GM06990 (cell line): ENCODE data around the gene GPHA2.

Source experiments
- DNase-seq: peaks from one replicate; pipeline ENCODE4 v3.0.0-alpha.2; 2011; ENCODE audit not compliant: insufficient read length; ENCODE audit errors: extremely low read depth
- H3K27me3 ChIP-seq: replicated peaks from 2 replicates; pipeline ENCODE4 v1.6.0; 2011; ENCODE audit warnings: low read length; ENCODE audit not compliant: control insufficient read depth, insufficient read depth
- H3K36me3 ChIP-seq: 2 replicates; pipeline ENCODE4 v1.5.1; 2011; ENCODE audit warnings: low read length; ENCODE audit not compliant: control insufficient read depth, insufficient read depth
- H3K4me3 ChIP-seq: replicated peaks from 2 replicates; pipeline ENCODE4 v1.5.1; 2011; ENCODE audit warnings: low read depth, mild to moderate bottlenecking, control low read depth, low read length
- TF ChIP-seq, protein P1 (sequence below): IDR thresholded peaks from 2 replicates; pipeline ENCODE4 v1.5.1; 2011; ENCODE audit warnings: low read length, control low read depth, mild to moderate bottlenecking, inconsistent platforms; ENCODE audit not compliant: insufficient read depth, poor library complexity, severe bottlenecking

The GPHA2 gene

GRCh38 chr11:64929625-64930024 is 6.1 kb downstream of the GPHA2 start:
- H3K36me3 ChIP-seq, result peaks cover 24% of the 10 kb centered on the region

GRCh38 chr11:64928957-64929356 is 6.7 kb downstream of the GPHA2 start:
- TF ChIP-seq, protein P1, sequence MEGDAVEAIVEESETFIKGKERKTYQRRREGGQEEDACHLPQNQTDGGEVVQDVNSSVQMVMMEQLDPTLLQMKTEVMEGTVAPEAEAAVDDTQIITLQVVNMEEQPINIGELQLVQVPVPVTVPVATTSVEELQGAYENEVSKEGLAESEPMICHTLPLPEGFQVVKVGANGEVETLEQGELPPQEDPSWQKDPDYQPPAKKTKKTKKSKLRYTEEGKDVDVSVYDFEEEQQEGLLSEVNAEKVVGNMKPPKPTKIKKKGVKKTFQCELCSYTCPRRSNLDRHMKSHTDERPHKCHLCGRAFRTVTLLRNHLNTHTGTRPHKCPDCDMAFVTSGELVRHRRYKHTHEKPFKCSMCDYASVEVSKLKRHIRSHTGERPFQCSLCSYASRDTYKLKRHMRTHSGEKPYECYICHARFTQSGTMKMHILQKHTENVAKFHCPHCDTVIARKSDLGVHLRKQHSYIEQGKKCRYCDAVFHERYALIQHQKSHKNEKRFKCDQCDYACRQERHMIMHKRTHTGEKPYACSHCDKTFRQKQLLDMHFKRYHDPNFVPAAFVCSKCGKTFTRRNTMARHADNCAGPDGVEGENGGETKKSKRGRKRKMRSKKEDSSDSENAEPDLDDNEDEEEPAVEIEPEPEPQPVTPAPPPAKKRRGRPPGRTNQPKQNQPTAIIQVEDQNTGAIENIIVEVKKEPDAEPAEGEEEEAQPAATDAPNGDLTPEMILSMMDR, result no peak
- peaks cover 24% of the 10 kb centered on the region for H3K36me3 ChIP-seq
- no peak overlapping the region for H3K4me3 ChIP-seq
- no peaks in the 10 kb centered on the region for H3K27me3 ChIP-seq
- DNase-seq, result no peak

More at GRCh38 chr11:64929625-64930024, 6.1 kb downstream of the GPHA2 start:
- TF ChIP-seq, protein P1, result no peak
- Histone ChIP-seq H3K27me3 (no peaks in the 10 kb centered on the region), H3K4me3 (no peak overlapping the region)
- DNase-seq, result no peak

GRCh38 chr11:64926689-64927088 is 9.0 kb downstream of the GPHA2 start:
- Histone ChIP-seq H3K27me3 (no peaks in the 10 kb centered on the region), H3K4me3 (no peak overlapping the region), H3K36me3 (peaks cover 17% of the 10 kb centered on the region)
- no peak for DNase-seq
- TF ChIP-seq, protein P1, result no peak

- no peaks in the 10 kb centered on the region for H3K27me3 ChIP-seq
- TF ChIP-seq, protein P1, result no peak
Observed at GRCh38 chr11:64925536-64926436, 9.9 kb downstream of the GPHA2 start.

DNA sequence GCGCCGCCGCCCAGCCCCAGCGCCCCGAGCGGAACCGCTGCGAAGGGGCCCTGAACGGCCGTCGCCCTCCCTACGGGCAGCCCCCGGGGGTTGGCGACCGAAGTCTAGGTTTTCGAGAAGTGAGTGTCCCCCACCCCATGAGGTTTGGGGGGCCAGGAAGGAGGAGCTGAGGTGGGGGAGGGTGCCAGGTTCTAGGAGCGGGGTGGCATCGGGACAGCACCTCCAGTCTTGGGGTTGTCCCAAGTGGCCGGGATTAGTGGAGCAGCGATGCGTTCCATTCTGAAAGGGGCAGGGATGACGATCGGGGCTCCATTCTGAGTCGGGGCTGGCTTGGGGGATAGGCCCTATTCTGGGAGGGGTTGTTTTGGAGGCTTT is 10.8 kb downstream of the GPHA2 start:
- TF ChIP-seq, protein P1, result no peak
- Histone ChIP-seq H3K4me3 (peak overlapping the region; percentile 72), H3K36me3 (peaks cover 6% of the 10 kb centered on the region), H3K27me3 (no peaks in the 10 kb centered on the region)
- DNase-seq, result no peak

More at GRCh38 chr11:64925536-64926436, 9.9 kb downstream of the GPHA2 start:
- no peak for DNase-seq
- Histone ChIP-seq H3K4me3 (peak overlapping the region; percentile 72; the same call in 1 of the 2 replicates), H3K36me3 (peaks cover 11% of the 10 kb centered on the region)
